ENCODE data around the gene DTD1.

Gene DTD1

DNA sequence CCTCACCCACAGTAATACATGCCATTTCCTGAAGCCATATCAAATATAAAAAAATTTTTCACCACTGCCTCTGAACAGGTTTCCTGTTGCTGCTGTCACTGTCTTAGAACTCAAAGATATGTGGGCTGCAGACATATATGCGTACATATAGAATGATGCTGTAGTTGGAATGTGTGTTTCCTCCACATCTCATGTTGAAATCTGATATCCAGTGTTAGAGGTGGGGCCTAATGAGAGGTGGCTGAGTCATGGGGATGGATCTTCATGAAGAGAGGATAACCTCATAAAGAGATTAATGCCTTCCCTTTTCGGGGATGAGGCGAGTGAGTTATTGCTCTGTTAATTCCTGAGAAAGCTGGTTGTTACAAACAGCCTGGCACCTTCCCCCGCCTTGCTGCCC is 218.0 kb downstream of the DTD1 start:
- peak; percentile 35 for DNase-seq

DNA sequence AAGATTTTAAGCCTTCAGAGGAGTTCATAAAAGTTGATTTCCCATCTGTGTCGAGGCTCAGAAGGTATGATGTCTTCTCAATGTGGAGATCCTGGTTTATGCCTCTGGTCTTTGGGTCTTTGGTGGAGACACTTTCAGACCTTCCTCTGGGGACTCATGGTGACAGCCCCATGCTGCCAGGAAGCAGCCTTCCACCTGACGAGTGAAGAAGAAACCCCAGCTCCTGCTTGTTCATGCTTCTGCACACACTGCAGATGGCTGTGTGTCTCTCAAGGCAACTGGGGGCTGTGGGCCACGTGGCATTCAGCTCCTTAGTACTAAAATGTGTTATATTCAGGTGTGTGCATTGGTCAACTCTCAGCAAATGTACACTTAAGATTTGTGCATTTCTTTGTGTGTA is 220.9 kb downstream of the DTD1 start:
- DNase-seq: no peak

DNA sequence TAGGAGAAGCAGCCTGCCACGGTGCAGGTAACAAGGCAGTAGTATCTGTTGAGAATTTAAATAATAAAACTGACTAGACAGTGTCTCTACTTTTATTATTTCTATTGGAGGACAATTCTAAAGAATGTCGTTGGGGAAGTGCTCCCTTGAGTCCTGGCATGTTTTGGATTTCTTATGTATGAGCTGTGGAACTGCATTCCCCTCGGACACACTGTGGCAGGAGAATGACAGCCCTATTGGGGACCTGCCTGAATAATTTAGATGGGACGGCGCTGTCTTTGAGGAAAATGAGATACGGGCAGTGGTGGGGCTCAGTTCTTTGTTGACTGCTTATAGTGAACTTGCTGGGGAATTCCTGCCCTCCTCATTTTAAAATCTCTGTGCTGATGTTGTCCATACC is 223.3 kb downstream of the DTD1 start:
- no peak for DNase-seq

DNA sequence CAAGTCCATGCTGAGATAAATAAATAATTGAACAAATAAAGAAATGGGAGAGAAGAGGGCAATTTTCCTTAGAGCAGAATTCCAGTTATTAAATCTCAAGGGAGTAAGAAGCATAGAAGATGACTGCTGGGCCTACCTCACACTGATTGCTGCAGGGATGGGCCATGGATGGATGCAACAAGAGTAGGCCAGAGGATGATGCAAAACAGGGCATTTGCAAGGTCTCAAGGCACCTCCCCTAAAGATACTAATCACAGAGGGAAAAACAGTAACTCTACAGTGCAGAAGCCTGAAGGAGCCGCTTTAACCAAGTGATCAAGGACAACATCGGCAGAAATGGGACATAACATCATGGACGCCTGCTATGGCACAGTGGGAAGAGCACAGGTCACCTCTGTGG is 224.1 kb downstream of the DTD1 start:
- DNase-seq: no peak

DNA sequence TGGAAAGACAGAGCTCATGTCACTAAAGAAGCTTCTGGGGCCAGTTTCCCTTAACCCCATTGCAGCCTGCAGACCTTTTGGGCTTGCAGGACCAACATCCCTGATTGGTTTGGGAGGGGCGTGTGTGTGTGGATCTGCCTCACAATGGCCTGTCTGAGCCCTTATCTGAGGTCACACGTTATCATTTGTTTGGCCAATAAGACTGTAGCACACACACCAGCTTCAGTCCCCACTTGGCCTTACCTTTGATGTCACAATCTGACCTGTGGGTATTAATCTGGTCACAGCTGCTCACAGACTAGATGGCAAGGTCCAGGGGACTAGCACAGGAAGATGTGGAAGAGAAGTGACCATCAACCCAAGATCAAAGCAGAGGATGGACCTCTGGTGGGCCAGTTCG is 225.6 kb downstream of the DTD1 start, which contains the start of gene SCP2D1:
Gene SCP2D1 (plus strand): TSS at position 301 of the 400 bp plus-strand sequence. CDS start 33 bp downstream, at position 334.
- no peak for DNase-seq

DNA sequence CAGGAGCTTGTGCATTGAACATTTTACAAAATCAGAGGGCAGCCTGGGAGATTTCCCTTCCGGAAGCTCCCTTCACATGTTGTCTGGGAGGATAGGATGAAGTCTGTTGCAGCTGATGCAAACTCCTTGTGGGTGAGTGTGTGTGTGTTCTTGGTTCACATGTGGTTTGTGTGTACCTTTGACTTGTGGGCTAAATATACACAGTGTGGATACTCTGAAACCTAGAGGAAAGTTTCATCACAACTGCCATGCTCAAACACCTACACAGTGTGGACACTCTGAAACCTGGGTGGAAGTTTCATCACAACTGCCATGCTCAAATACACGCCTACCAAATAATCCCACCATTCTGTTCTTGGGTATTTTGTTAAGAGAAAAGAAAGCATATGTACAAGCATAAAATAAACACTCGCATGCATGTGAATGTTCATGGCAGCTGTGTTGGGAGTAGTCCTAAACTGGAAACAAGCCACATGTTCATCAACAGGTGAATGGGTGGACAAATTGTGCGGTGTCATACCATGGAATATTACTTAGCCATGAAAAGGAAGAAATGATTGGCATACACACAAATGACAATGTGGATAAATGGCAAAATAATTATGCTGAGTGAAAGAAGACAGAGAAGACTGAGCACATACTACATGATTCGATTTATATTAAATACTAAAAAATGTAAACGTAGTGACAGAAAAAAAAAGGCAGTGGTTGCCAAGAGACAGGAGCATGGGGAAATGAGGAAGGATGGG is 227.5 kb downstream of the DTD1 start:
- DNase-seq: no peak

Data from NCI-H226 (cell line).